GM19351 (cell line): ENCODE results near the gene DAPK2.

Experiments used
- ATAC-seq: cut with Tn5 transposase; IDR thresholded peaks from one replicate; pipeline ENCODE4 v1.9.1; 2021; ENCODE audit warnings: mild to moderate bottlenecking, moderate library complexity; ENCODE audit not compliant: unreplicated experiment

The DAPK2 gene

GRCh38 chr15:63920504-63921175 lies 125.6 kb downstream of the DAPK2 start:
- no peak for ATAC-seq

GRCh38 chr15:63918901-63919348 lies 127.4 kb downstream of the DAPK2 start:
- no peak for ATAC-seq

GRCh38 chr15:63918317-63918672 lies 128.0 kb downstream of the DAPK2 start:
- ATAC-seq: no peak

GRCh38 chr15:63917588-63918316 lies 128.5 kb downstream of the DAPK2 start:
- ATAC-seq: no peak

- no peak for ATAC-seq
These were observed 130.2 kb downstream of the DAPK2 start for GRCh38 chr15:63915873-63916771.

GRCh38 chr15:63915209-63915872 lies 130.9 kb downstream of the DAPK2 start:
- ATAC-seq: no peak

GRCh38 chr15:63913786-63914315 lies 132.4 kb downstream of the DAPK2 start:
- ATAC-seq: no peak

GRCh38 chr15:63913336-63913735 lies 132.9 kb downstream of the DAPK2 start:
- ATAC-seq: no peak

GRCh38 chr15:63912061-63912615 lies 134.1 kb downstream of the DAPK2 start:
- no peak for ATAC-seq

- no peak for ATAC-seq
These were observed 135.1 kb downstream of the DAPK2 start for GRCh38 chr15:63911160-63911559.

- ATAC-seq: no peak
These were observed 136.4 kb downstream of the DAPK2 start for GRCh38 chr15:63909819-63910437.

- ATAC-seq: no peak
These were observed 137.3 kb downstream of the DAPK2 start for GRCh38 chr15:63908991-63909390.

- ATAC-seq: no peak
These were observed 138.0 kb downstream of the DAPK2 start for GRCh38 chr15:63908281-63908680.

GRCh38 chr15:63907521-63907920 lies 138.8 kb downstream of the DAPK2 start:
- no peak for ATAC-seq

- ATAC-seq: no peak
These were observed 140.1 kb downstream of the DAPK2 start for GRCh38 chr15:63906266-63906584.

- no peak for ATAC-seq
These were observed 140.6 kb downstream of the DAPK2 start for GRCh38 chr15:63905558-63906265.

GRCh38 chr15:63905131-63905530 lies 141.2 kb downstream of the DAPK2 start:
- ATAC-seq: no peak

- no peak for ATAC-seq
These were observed 142.2 kb downstream of the DAPK2 start for GRCh38 chr15:63904042-63904441.

- no peak for ATAC-seq
These were observed 143.6 kb downstream of the DAPK2 start for GRCh38 chr15:63902671-63903035.
